SKM-1 (cell line): ENCODE data around the gene TOX2.

Experiments used
- DNase-seq: peaks from one replicate; lab custom pipeline; 2025; ENCODE audit not compliant: unreplicated experiment; lab: John Stamatoyannopoulos, UW

The TOX2 gene

DNA sequence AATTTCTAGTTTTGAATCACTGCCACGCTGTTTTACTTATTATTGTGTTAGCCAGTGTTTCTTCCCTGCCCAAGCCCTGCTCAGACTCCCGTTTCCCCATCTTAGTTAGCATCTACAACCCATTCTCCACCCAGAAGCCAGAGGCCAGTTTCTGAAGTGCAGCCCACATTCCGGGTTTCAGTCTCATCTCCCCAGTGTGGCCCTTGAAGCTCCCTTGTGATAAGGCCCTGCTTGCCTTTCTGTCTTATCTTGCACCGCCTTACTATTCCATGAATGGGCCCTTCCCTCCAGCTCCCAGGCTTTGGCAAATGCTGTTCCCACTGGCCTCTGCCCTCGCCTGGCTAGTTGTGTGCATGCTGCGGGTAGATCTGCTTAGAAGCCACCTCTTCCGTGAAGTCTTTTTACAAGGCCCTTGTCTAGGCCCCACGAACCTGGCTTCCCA is 41.1 kb downstream of the TOX2 start:
- DNase-seq: no peak

- no peak for DNase-seq
Observed at GRCh38 chr20:43957392-43957791, 42.7 kb downstream of the TOX2 start.

DNA sequence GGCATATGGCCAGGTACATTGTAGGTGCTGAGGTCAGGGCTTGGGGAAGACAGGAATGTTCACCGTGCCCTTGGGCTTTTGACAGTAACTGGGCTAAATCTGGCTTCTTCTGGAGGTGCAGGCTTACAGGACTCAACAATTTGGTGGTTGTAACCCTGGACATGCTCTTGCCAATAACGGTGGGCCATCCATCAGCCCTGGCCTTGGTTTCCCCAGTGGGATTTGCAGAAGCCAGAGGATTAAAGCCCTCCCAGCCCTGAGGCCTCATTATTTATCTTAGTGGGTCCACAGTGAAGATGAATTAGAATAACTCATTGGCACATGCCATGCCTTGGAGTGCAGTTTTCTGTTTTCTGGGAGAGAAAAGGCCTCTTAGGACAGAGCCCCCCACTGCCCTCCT is 44.0 kb downstream of the TOX2 start:
- no peak for DNase-seq

DNA sequence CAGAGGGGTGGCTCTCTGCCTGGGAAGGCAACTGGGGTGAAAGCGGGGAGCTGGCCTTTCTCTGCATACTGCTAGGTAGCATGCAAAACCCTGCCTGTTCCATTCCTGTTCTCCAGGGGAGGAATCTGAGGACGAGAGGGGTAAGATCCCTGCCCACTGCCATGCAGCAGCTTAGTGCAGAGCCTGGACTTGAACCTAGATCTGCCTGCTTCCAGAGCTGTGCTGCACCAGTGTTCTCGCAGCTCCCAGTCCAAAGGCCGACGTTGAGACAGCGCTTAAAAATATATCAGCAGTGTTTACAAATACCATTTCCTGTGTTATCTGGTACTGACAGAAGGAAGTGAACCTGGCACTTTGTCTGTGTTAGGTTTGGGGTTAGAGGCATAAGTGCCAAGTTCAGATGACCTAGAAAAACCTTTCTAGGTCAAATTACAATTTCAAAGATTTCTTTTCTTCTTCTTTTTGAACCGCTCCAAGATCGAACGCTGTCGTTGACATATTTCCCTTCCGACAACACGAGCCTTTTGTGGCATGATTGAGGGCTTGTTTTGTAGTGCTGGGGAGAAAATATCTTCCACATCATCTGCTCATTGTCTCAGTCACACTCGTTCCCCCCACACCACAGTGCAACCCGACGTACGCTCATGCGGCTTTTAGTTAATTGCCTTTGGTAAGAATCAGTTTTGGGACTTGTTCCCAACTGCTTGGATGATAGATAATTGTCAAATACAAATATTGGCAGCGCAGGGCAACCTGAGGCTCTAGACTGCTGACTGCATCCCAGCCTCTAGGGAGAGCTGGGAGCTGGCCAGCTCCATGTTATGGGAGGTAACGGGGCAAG is 44.6 kb downstream of the TOX2 start:
- DNase-seq: no peak

DNA sequence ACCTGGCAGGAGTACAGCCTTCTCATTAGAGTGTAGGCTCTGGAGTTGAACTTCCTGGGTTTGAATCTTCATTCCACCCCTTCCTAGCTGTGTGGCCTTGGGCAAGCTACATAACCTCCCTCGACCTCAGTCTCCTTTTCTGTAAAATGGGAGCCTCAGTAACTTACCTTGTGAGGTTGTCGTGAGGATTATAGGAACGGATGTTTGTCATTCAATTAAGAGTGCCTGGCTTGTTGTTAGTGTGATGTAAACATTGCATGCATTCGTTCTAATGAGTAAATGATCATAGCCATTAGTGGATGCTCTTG is 45.2 kb downstream of the TOX2 start:
- no peak for DNase-seq

GRCh38 chr20:43960231-43960630 is 45.6 kb downstream of the TOX2 start:
- no peak for DNase-seq

- no peak for DNase-seq
Observed at GRCh38 chr20:43961116-43961515, 46.5 kb downstream of the TOX2 start.

DNA sequence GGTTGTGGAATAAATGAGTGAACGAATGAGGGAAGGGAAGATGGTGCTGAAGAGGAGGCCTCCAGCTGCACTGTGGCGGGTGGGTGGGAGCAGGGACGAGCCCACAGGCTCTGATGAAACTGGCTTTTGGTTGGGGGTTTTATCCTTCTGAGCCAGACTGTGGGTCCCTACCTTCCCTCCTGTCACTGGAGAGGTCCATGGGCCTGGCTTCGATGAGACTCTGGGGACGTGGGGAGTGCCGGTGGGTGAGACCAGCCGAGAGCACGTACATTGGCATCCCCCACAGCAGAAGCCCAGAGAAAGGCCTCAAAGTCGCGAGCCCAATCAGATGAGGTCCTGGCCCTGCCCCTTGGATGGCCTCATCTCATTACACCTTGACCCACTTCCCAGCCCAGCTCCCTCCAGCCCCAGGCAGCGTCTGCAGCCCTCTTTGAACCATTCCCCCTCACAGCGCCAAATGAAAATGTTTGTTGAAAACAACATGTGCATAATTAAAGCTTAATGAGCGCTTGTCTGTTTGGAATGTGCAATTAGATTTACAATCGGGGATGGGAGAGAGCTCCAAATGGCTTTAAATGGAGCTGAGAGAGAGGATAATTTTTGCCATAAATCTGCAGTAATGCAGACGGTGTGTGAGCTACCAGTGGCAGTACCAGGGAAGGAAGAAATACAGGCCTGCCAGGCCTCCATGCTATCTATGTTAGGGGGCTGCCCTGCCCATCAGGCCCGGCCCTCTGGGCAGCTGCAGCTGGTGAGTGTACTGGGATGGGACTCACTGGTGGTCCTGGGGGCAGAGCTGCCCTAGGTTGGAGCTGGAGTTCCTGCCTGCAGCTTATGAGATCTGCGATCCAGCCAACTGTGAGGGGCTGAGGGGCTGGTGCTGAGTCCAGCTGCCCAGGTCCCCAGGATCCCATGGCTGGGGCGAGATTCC is 47.2 kb downstream of the TOX2 start:
- DNase-seq: no peak

GRCh38 chr20:43962530-43962929 is 47.9 kb downstream of the TOX2 start:
- no peak for DNase-seq

- DNase-seq: no peak
Observed at GRCh38 chr20:43963233-43963632, 48.6 kb downstream of the TOX2 start.

DNA sequence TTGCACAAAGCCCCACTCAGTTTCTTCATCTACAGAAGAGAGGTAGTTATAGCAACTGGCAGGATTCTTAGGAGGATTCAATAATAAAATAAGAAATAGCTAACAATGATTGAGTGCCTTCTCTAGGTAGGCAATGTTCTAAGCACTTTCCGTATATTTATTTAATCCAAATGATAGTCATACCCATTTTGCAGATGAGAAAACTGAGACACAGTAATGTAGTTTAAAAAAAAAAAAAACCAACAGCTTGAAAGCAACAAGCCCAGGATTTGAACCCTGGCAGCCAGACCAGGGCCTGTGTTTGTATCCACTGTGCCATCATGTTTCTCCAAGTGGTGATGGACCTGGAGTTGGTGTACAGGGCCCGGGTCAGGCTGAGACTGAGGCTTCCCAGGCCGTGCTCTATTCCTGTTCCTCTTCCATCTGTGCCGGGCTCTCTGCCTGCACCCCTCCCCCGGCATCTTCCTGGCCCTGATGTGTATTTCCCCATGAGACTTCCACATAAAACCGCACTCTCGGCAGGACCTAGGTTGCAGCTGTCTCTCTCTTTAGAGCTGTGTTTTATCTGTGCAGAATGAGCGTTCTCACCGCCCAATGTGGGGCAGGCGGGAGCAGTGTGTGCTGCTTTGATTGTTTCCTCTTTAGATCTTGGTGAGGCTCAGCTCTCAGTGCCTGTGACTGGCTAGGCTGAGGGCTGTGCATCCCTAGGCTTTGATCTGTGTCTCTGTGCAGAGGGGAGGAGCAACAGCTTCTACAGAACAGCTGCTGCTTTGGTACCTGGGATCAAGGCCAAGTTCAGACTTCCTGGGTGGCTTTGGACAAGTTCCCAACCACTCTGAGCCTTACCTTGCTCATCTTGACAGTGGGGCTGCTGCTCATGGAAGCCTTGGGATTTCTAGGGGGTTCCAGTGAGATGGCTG is 49.5 kb downstream of the TOX2 start:
- DNase-seq: no peak

GRCh38 chr20:43968341-43969000 is 53.8 kb downstream of the TOX2 start:
- DNase-seq: no peak

GRCh38 chr20:43969028-43969447 is 54.4 kb downstream of the TOX2 start:
- DNase-seq: no peak

DNA sequence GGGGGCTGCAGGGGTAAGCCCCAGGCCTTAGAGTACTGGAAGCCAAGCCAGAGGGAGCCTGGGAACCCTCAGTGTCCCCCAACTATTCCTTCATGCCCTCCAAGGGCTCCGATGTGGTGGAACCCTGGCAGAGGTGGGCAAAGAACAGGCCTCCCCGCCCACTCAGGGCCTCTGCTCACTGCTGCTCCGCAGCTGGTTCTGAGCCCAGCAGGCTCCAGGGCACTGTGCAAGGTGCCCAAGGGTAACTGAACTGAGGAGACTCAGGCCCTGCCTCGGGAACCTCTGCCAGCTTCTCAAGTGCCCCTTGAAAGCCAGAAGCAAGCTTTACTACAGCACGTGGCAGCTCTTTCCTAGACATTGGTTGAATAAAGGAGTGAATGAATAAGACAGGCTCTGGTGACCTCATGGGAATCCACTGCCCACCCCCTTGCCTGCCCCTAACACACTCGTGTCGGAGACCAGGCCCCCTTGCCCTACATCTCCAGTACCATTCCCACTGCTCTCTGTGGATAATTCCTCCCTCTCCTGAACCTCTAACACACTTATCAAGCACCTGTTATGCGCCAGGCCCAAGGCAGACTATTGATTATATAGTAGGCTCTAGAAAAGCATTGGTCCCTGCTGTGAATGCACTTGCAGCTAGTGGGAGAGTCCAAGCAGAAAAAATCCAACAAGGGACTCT is 55.0 kb downstream of the TOX2 start:
- no peak for DNase-seq

GRCh38 chr20:43971267-43971666 is 56.6 kb downstream of the TOX2 start:
- DNase-seq: no peak

DNA sequence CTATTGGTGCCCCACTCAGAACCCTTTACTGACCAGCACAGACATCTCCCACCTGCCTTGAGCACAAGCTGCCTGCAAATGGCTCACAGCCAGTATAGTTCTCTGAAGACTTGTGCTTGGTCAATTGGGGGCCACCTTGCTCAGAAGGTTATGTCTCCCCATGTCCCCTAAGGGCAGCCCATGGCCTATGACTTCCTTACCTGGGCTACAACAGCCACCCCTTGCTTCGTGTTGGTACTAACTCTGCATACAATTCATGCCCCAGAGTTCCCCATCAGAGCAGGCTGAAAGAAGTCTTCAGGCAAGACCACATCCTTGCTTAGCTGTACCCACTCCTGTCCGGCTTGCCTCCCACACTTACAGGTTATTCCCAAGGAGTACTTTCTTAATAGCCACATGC is 57.4 kb downstream of the TOX2 start:
- DNase-seq: no peak

GRCh38 chr20:43972692-43973091 is 58.0 kb downstream of the TOX2 start:
- no peak for DNase-seq

DNA sequence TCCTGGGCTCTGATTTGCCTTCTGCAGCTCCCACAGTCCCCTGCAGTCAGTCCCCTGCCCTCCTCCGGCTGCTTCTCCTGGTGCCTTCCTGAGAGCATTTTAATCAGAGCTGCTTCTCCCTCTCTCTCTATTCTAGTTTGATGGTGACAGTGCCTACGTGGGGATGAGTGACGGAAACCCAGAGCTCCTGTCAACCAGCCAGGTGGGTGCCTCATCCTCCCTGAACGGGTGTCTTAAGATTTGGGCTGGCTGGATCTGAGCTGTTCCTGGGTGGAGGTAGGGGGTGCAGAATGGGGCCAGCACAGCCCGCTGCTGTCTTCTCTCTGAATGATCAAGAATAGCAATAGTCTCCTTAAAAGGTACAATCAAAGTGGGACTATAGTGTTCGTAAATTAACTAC is 58.6 kb downstream of the TOX2 start:
- DNase-seq: no peak

- DNase-seq: no peak
Observed at GRCh38 chr20:43973671-43974450, 59.2 kb downstream of the TOX2 start.
